KMS-11 (cell line): Measurements from ENCODE around the gene DLGAP1.

Experiments
- H2AFZ ChIP-seq: fragments of 200-600 bp; sonication (generic); 2 replicates; pipeline ENCODE4 v1.6.1; 2016; ENCODE audit warnings: antibody characterized with exemption, mixed run types, low read depth
- H3K27ac ChIP-seq: fragments of 200-600 bp; sonication (generic); 2 replicates; pipeline ENCODE4 v1.6.1; 2016; ENCODE audit warnings: mild to moderate bottlenecking, mixed run types
- H3K27me3 ChIP-seq: fragments of 200-600 bp; sonication (generic); 2 replicates; pipeline ENCODE4 v1.6.1; 2017; ENCODE audit warnings: mild to moderate bottlenecking, low read depth, mixed run types, moderate library complexity; ENCODE audit not compliant: insufficient read depth
- H3K36me3 ChIP-seq: fragments of 200-600 bp; sonication (generic); 2 replicates; pipeline ENCODE4 v1.6.1; 2017; ENCODE audit warnings: mild to moderate bottlenecking, mixed run types; ENCODE audit not compliant: insufficient read depth
- H3K4me1 ChIP-seq: fragments of 200-600 bp; sonication (generic); 2 replicates; pipeline ENCODE4 v1.6.1; 2016; ENCODE audit warnings: mild to moderate bottlenecking, low read depth, mixed run types; ENCODE audit not compliant: poor library complexity, severe bottlenecking
- H3K4me2 ChIP-seq: fragments of 200-600 bp; sonication (generic); 2 replicates; pipeline ENCODE4 v1.7.0; 2016; ENCODE audit warnings: mild to moderate bottlenecking, mixed run types
- H3K4me3 ChIP-seq: fragments of 200-600 bp; sonication (generic); IDR thresholded peaks from 2 replicates; pipeline ENCODE4 v1.6.1; 2017; ENCODE audit warnings: low read depth, low read length, mixed read lengths; ENCODE audit not compliant: insufficient read depth
- H3K79me2 ChIP-seq: fragments of 200-600 bp; sonication (generic); 2 replicates; pipeline ENCODE4 v1.6.1; 2016; ENCODE audit warnings: low read depth, mixed run types; ENCODE audit not compliant: insufficient read depth
- H3K9ac ChIP-seq: fragments of 200-600 bp; sonication (generic); 2 replicates; pipeline ENCODE4 v1.6.1; 2016; ENCODE audit warnings: mild to moderate bottlenecking, mixed run types
- H4K20me1 ChIP-seq: fragments of 200-600 bp; sonication (generic); 2 replicates; pipeline ENCODE4 v1.6.1; 2016; ENCODE audit warnings: mild to moderate bottlenecking, mixed run types; ENCODE audit not compliant: insufficient read depth
- TF ChIP-seq, protein P1 (sequence below): fragments of 200-600 bp; sonication (generic); conservative IDR thresholded peaks from 2 replicates; pipeline ENCODE4 v1.6.1; 2017; ENCODE audit warnings: low read depth, mild to moderate bottlenecking, antibody characterized with exemption, low read length, moderate library complexity, mixed read lengths

The DLGAP1 gene

GRCh38 chr18:4063545-4063944, 391.6 kb downstream of the DLGAP1 start:
- TF ChIP-seq, protein P1, sequence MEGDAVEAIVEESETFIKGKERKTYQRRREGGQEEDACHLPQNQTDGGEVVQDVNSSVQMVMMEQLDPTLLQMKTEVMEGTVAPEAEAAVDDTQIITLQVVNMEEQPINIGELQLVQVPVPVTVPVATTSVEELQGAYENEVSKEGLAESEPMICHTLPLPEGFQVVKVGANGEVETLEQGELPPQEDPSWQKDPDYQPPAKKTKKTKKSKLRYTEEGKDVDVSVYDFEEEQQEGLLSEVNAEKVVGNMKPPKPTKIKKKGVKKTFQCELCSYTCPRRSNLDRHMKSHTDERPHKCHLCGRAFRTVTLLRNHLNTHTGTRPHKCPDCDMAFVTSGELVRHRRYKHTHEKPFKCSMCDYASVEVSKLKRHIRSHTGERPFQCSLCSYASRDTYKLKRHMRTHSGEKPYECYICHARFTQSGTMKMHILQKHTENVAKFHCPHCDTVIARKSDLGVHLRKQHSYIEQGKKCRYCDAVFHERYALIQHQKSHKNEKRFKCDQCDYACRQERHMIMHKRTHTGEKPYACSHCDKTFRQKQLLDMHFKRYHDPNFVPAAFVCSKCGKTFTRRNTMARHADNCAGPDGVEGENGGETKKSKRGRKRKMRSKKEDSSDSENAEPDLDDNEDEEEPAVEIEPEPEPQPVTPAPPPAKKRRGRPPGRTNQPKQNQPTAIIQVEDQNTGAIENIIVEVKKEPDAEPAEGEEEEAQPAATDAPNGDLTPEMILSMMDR = no peak
- Histone ChIP-seq H3K9ac (no peak overlapping the region), H3K4me3 (no peak overlapping the region), H3K4me2 (no peak overlapping the region), H2AFZ (no peak overlapping the region), H3K27ac (no peak overlapping the region), H4K20me1 (no peaks in the 10 kb centered on the region), H3K27me3 (no peaks in the 10 kb centered on the region), H3K79me2 (no peaks in the 10 kb centered on the region), H3K36me3 (no peaks in the 10 kb centered on the region), H3K4me1 (no peaks in the 10 kb centered on the region)

DNA sequence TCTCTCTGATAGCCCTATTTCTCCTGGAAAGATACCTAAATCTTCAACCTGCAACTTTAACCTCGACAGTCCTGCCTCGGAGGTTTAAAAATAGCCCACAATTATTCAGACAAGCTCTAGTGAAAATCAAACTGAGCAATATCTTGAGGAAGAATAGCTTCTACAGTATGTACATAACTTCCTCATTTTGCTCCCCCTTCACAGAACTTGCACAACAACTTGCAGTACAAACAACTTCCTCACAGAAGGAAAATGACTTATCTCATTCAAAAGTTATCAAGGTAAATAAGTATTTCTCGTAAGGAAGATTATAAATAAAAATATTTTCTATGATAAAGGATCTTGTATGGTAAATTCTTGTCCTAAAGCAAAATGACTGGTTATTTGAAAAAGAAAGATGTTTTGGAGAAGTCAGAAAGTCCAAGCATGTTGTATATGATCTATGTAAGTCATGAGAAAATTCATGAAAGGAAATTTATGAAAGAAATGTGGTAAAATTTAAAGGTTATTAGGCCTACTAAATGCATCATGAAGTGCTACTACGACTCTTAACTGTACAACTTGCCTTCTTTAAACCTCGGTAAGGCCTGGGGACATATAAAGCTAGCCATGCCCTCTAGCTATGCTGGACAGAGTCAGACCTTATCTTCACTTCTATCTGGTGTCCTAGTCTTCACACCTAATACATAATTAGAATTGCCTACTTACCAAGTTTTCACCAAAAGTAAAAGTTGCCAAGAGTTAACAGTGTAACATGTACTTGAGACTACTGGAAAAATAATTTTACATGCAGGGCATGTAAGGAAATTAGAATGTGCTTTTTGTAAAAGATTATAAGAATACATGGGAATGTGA, 394.5 kb downstream of the DLGAP1 start:
- no peak overlapping the region for H3K4me2 ChIP-seq
- H3K27me3 ChIP-seq = no peaks in the 10 kb centered on the region
- TF ChIP-seq, protein P1 = no peak
- H3K79me2 ChIP-seq = no peaks in the 10 kb centered on the region
- H2AFZ ChIP-seq = no peak overlapping the region
- no peak overlapping the region for H3K27ac ChIP-seq
- no peaks in the 10 kb centered on the region for H3K36me3 ChIP-seq
- H4K20me1 ChIP-seq = no peaks in the 10 kb centered on the region
- H3K9ac ChIP-seq = no peak overlapping the region
- H3K4me1 ChIP-seq = no peaks in the 10 kb centered on the region
- no peak overlapping the region for H3K4me3 ChIP-seq

GRCh38 chr18:4058179-4058578, 396.9 kb downstream of the DLGAP1 start:
- Histone ChIP-seq H3K27ac (no peak overlapping the region), H3K4me3 (no peak overlapping the region), H3K36me3 (no peaks in the 10 kb centered on the region), H3K9ac (no peak overlapping the region), H3K79me2 (no peaks in the 10 kb centered on the region), H3K4me2 (no peak overlapping the region), H2AFZ (no peak overlapping the region), H3K27me3 (no peaks in the 10 kb centered on the region), H3K4me1 (no peaks in the 10 kb centered on the region), H4K20me1 (no peaks in the 10 kb centered on the region)
- TF ChIP-seq, protein P1 = no peak

GRCh38 chr18:4040391-4041092, 414.6 kb downstream of the DLGAP1 start:
- TF ChIP-seq, protein P1 = no peak
- no peak overlapping the region for H3K9ac ChIP-seq
- H3K4me2 ChIP-seq = no peak overlapping the region
- no peaks in the 10 kb centered on the region for H4K20me1 ChIP-seq
- no peak overlapping the region for H3K27ac ChIP-seq
- H3K4me1 ChIP-seq = no peaks in the 10 kb centered on the region
- no peaks in the 10 kb centered on the region for H3K27me3 ChIP-seq
- H3K36me3 ChIP-seq = no peaks in the 10 kb centered on the region
- no peak overlapping the region for H3K4me3 ChIP-seq
- H2AFZ ChIP-seq = no peak overlapping the region
- H3K79me2 ChIP-seq = no peaks in the 10 kb centered on the region
